Measurements from ENCODE around the gene CASP10. TPM values are rescaled to one million over a fixed set of nuclear protein-coding genes. Genes with fewer than 3 reads are reported as not detected.

Gene CASP10
- total RNA-seq, 1 experiment from 2014 or later = 2.8 TPM

DNA sequence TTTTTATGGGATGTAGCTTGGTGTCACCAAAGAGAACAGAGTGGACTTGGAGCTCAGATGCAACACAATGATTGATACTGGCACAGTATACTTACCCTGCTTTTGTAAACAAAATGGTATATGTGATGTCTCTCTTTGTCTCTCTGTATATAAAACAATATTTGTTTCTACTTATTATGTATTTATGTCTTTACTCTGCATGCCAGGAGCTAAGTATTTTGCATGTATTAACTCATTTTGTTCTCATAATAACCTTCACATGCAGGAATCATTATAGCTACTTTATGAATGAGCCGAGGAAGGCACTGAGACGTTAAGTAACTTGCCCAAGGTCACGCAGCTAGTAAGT lies 49.5 kb downstream of the CASP10 start:
- POLR2A ChIA-PET = interaction anchor here (0.6 to 0.8 kb wide), 2 partner anchors 49 to 75 kb away, joined by 3 read pairs; partner anchors contain the start of gene CASP10
- peaks cover 20% of the 10 kb centered on the region for H3K4me1 Mint-ChIP-seq
- H3K27me3 Mint-ChIP-seq (ENCODE audit: low read depth) = peaks cover 4% of the 10 kb centered on the region; the same call in 1 of the 2 replicates
- peaks cover 8% of the 10 kb centered on the region for H3K9me3 Mint-ChIP-seq
- ATAC-seq = no peak
- H3K27ac Mint-ChIP-seq = peak overlapping the region; percentile 23; the same call in 1 of the 2 replicates
- no peak for DNase-seq (ENCODE audit: low spot score)
- TF ChIP-seq, protein P1, sequence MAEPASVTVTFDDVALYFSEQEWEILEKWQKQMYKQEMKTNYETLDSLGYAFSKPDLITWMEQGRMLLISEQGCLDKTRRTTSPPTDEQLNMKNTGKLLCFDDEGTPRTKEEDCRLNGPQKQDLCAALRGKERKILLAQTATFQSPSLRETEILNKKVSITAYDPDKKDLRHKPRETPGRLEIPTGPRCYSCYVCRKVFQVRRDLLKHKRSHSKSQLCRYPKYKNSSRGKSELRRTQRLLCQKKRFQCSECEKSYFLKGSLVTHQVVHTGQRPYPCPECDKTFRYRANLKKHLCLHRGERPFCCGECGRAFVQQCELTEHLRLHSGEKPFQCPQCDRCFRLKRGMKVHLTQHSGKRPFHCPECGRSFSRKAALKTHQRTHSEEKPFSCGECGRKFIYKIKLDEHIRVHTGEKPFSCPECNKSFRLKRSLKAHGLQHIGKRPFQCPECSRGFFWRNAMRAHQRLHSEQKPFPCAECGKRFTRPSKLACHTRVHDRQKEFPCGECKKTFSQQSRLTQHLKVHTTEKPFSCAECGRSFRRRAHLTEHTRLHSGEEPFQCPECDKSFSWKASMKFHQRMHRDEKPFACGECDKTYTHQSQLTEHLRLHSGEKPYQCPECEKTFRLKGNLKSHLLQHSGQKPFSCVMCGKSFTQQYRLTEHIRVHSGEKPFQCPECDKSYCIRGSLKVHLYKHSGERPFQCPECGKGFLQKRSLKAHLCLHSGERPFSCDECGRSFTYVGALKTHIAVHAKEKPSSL (CRISPR knock-in tag; conservative IDR thresholded peaks at IDR 0.05) = no peak
- TF ChIP-seq, protein P2, sequence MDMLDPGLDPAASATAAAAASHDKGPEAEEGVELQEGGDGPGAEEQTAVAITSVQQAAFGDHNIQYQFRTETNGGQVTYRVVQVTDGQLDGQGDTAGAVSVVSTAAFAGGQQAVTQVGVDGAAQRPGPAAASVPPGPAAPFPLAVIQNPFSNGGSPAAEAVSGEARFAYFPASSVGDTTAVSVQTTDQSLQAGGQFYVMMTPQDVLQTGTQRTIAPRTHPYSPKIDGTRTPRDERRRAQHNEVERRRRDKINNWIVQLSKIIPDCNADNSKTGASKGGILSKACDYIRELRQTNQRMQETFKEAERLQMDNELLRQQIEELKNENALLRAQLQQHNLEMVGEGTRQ (CRISPR knock-in tag; IDR thresholded peaks at IDR 0.05) = no peak
- TF ChIP-seq, protein P3, sequence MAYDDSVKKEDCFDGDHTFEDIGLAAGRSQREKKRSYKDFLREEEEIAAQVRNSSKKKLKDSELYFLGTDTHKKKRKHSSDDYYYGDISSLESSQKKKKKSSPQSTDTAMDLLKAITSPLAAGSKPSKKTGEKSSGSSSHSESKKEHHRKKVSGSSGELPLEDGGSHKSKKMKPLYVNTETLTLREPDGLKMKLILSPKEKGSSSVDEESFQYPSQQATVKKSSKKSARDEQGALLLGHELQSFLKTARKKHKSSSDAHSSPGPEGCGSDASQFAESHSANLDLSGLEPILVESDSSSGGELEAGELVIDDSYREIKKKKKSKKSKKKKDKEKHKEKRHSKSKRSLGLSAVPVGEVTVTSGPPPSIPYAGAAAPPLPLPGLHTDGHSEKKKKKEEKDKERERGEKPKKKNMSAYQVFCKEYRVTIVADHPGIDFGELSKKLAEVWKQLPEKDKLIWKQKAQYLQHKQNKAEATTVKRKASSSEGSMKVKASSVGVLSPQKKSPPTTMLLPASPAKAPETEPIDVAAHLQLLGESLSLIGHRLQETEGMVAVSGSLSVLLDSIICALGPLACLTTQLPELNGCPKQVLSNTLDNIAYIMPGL (CRISPR knock-in tag; IDR thresholded peaks at IDR 0.05) = no peak
- TF ChIP-seq, protein P4, sequence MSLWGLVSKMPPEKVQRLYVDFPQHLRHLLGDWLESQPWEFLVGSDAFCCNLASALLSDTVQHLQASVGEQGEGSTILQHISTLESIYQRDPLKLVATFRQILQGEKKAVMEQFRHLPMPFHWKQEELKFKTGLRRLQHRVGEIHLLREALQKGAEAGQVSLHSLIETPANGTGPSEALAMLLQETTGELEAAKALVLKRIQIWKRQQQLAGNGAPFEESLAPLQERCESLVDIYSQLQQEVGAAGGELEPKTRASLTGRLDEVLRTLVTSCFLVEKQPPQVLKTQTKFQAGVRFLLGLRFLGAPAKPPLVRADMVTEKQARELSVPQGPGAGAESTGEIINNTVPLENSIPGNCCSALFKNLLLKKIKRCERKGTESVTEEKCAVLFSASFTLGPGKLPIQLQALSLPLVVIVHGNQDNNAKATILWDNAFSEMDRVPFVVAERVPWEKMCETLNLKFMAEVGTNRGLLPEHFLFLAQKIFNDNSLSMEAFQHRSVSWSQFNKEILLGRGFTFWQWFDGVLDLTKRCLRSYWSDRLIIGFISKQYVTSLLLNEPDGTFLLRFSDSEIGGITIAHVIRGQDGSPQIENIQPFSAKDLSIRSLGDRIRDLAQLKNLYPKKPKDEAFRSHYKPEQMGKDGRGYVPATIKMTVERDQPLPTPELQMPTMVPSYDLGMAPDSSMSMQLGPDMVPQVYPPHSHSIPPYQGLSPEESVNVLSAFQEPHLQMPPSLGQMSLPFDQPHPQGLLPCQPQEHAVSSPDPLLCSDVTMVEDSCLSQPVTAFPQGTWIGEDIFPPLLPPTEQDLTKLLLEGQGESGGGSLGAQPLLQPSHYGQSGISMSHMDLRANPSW (CRISPR knock-in tag; conservative IDR thresholded peaks at IDR 0.05; ENCODE audit: low read depth) = no peak
- TF ChIP-seq, protein P5, sequence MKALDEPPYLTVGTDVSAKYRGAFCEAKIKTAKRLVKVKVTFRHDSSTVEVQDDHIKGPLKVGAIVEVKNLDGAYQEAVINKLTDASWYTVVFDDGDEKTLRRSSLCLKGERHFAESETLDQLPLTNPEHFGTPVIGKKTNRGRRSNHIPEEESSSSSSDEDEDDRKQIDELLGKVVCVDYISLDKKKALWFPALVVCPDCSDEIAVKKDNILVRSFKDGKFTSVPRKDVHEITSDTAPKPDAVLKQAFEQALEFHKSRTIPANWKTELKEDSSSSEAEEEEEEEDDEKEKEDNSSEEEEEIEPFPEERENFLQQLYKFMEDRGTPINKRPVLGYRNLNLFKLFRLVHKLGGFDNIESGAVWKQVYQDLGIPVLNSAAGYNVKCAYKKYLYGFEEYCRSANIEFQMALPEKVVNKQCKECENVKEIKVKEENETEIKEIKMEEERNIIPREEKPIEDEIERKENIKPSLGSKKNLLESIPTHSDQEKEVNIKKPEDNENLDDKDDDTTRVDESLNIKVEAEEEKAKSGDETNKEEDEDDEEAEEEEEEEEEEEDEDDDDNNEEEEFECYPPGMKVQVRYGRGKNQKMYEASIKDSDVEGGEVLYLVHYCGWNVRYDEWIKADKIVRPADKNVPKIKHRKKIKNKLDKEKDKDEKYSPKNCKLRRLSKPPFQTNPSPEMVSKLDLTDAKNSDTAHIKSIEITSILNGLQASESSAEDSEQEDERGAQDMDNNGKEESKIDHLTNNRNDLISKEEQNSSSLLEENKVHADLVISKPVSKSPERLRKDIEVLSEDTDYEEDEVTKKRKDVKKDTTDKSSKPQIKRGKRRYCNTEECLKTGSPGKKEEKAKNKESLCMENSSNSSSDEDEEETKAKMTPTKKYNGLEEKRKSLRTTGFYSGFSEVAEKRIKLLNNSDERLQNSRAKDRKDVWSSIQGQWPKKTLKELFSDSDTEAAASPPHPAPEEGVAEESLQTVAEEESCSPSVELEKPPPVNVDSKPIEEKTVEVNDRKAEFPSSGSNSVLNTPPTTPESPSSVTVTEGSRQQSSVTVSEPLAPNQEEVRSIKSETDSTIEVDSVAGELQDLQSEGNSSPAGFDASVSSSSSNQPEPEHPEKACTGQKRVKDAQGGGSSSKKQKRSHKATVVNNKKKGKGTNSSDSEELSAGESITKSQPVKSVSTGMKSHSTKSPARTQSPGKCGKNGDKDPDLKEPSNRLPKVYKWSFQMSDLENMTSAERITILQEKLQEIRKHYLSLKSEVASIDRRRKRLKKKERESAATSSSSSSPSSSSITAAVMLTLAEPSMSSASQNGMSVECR (CRISPR knock-in tag; IDR thresholded peaks at IDR 0.05; ENCODE audit: borderline replicate concordance) = no peak
- TF ChIP-seq GABPB1 (CRISPR knock-in tag; IDR thresholded peaks at IDR 0.05) = no peak; the same call in 1 of the 2 replicates
- TF ChIP-seq, protein P6, sequence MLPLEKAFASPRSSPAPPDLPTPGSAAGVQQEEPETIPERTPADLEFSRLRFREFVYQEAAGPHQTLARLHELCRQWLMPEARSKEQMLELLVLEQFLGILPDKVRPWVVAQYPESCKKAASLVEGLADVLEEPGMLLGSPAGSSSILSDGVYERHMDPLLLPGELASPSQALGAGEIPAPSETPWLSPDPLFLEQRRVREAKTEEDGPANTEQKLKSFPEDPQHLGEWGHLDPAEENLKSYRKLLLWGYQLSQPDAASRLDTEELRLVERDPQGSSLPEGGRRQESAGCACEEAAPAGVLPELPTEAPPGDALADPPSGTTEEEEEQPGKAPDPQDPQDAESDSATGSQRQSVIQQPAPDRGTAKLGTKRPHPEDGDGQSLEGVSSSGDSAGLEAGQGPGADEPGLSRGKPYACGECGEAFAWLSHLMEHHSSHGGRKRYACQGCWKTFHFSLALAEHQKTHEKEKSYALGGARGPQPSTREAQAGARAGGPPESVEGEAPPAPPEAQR (CRISPR knock-in tag; IDR thresholded peaks at IDR 0.05) = no peak
- TF ChIP-seq ZBTB21 (CRISPR knock-in tag; IDR thresholded peaks at IDR 0.05; ENCODE audit: borderline replicate concordance) = no peak
- TF ChIP-seq FOXJ3 (CRISPR knock-in tag; IDR thresholded peaks at IDR 0.05; ENCODE audit: borderline replicate concordance) = no peak
- TF ChIP-seq, protein P7, sequence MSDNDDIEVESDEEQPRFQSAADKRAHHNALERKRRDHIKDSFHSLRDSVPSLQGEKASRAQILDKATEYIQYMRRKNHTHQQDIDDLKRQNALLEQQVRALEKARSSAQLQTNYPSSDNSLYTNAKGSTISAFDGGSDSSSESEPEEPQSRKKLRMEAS (CRISPR knock-in tag; IDR thresholded peaks at IDR 0.05) = no peak
- TF ChIP-seq SOX15 (CRISPR knock-in tag; IDR thresholded peaks at IDR 0.05) = no peak
- TF ChIP-seq, protein P8, sequence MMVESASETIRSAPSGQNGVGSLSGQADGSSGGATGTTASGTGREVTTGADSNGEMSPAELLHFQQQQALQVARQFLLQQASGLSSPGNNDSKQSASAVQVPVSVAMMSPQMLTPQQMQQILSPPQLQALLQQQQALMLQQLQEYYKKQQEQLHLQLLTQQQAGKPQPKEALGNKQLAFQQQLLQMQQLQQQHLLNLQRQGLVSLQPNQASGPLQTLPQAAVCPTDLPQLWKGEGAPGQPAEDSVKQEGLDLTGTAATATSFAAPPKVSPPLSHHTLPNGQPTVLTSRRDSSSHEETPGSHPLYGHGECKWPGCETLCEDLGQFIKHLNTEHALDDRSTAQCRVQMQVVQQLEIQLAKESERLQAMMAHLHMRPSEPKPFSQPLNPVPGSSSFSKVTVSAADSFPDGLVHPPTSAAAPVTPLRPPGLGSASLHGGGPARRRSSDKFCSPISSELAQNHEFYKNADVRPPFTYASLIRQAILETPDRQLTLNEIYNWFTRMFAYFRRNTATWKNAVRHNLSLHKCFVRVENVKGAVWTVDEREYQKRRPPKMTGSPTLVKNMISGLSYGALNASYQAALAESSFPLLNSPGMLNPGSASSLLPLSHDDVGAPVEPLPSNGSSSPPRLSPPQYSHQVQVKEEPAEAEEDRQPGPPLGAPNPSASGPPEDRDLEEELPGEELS (CRISPR knock-in tag; IDR thresholded peaks at IDR 0.05) = no peak
- no peak for TF ChIP-seq OVOL2 (CRISPR knock-in tag; IDR thresholded peaks at IDR 0.05; ENCODE audit: borderline replicate concordance)
- TF ChIP-seq ZNF138 (CRISPR knock-in tag; conservative IDR thresholded peaks at IDR 0.05) = no peak
- peaks cover 3% of the 10 kb centered on the region; the same call in 1 of the 2 replicates for H3K36me3 Mint-ChIP-seq
- CTCF ChIA-PET = interaction anchor here (0.5 to 2.8 kb wide), 82 partner anchors 8 to 526 kb away, joined by 3 to 78 read pairs (median 4); partner anchors contain the start of genes CASP10, FLACC1, HYCC2 and NDUFB3
- no peak overlapping the region; the same call in 1 of the 2 replicates for H3K4me3 Mint-ChIP-seq

Measured in WTC11 (cell line).